CD4-positive, alpha-beta memory T cell (primary cell): Measurements from ENCODE around the gene FRMPD4. TPM values are rescaled to one million over a fixed set of nuclear protein-coding genes. Genes with fewer than 3 reads are reported as not detected.

ENCODE experiments used
- CTCF ChIA-PET: fragments of 350-600 bp; sonication (Branson Sonifier 250); formaldehyde crosslinking; loops from one replicate; lab custom pipeline; 2021; ENCODE audit warnings: inconsistent platforms; ENCODE audit not compliant: partially characterized antibody; lab: Charles Lee
- POLR2A ChIA-PET: fragments of 350-600 bp; sonication (Branson Sonifier 250); formaldehyde crosslinking; loops from one replicate; lab custom pipeline; 2021; ENCODE audit not compliant: partially characterized antibody; lab: Charles Lee
- DNase-seq, 5 donors: peaks; one replicate each; pipeline versions ENCODE4 v3.0.0 to v3.0.0-alpha.2; 2020 to 2022; ENCODE audit warnings: mixed read lengths in 1 of 5
- H3K27ac ChIP-seq: one replicate; pipeline ENCODE4 v1.7.0; 2013; ENCODE audit warnings: low read depth, low read length
- H3K27me3 ChIP-seq: 2 replicates; pipeline ENCODE4 v1.7.0; 2013; ENCODE audit warnings: mild to moderate bottlenecking, low read length, moderate library complexity; ENCODE audit not compliant: insufficient read depth
- H3K36me3 ChIP-seq: 2 replicates; pipeline ENCODE4 v1.7.0; 2013; ENCODE audit warnings: mild to moderate bottlenecking, low read length, moderate library complexity; ENCODE audit not compliant: insufficient read depth
- H3K4me1 ChIP-seq: 2 replicates; pipeline ENCODE4 v1.7.0; 2013; ENCODE audit warnings: mild to moderate bottlenecking, low read length, moderate library complexity; ENCODE audit not compliant: insufficient read depth
- H3K4me3 ChIP-seq, 2 donors: one replicate each; pipeline ENCODE4 v1.7.0; 2013; ENCODE audit warnings: low read length in 2 of 2, mild to moderate bottlenecking in 1 of 2
- H3K9me3 ChIP-seq, 2 donors: one replicate each; pipeline ENCODE4 v1.7.0; 2013; ENCODE audit warnings: low read length in 2 of 2, control low read depth in 1 of 2; ENCODE audit not compliant: control insufficient read depth in 1 of 2
- H3K27ac Mint-ChIP-seq, 7 donors: one replicate each; pipeline ENCODE4 v1.8.0; 2020 to 2021; ENCODE audit warnings: mixed read lengths in 7 of 7, mild to moderate bottlenecking in 6 of 7, inconsistent platforms in 3 of 7, moderate library complexity in 3 of 7
- H3K27me3 Mint-ChIP-seq, 2 donors: one replicate each; pipeline ENCODE4 v1.8.0; 2020 to 2021; ENCODE audit warnings: mixed read lengths in 2 of 2
- H3K36me3 Mint-ChIP-seq, 2 donors: one replicate each; pipeline ENCODE4 v1.8.0; 2020 to 2021; ENCODE audit warnings: mixed read lengths in 2 of 2, inconsistent platforms in 1 of 2, mild to moderate bottlenecking in 1 of 2
- H3K4me1 Mint-ChIP-seq, 4 donors: one replicate each; pipeline ENCODE4 v1.8.0; 2020 to 2021; ENCODE audit warnings: mixed read lengths in 4 of 4, mild to moderate bottlenecking in 1 of 4
- H3K4me3 Mint-ChIP-seq, 8 donors: one replicate each; pipeline ENCODE4 v1.8.0; 2020 to 2021; ENCODE audit warnings: mixed read lengths in 8 of 8, mild to moderate bottlenecking in 7 of 8, moderate library complexity in 6 of 8, inconsistent platforms in 3 of 8
- H3K9me3 Mint-ChIP-seq, 8 donors: one replicate each; pipeline ENCODE4 v1.8.0; 2020 to 2021; ENCODE audit warnings: mixed read lengths in 8 of 8, mild to moderate bottlenecking in 5 of 8, inconsistent platforms in 3 of 8, moderate library complexity in 1 of 8
- intact Hi-C: fragments of 100-400 bp; cut with micrococcal nuclease; formaldehyde crosslinking; loops from one replicate; pipeline ENCODE4 v1.15.1; 2023
- polyA plus RNA-seq, 2 donors: library from polyadenylated mRNA; unstranded; fragments of 300-500 nt; fragmentation: Illumina TruSeq; gene quantifications; one replicate each; pipeline ENCODE4 v1.2.3, GENCODE V29; 2021
- total RNA-seq, 2 experiments: library from RNA; stranded (reverse); gene quantifications; one replicate each; pipeline ENCODE4 v1.2.3, GENCODE V29; 2021

FRMPD4 gene
- total and polyA plus RNA-seq, 4 experiments from 2014 or later = not detected

GRCh38 chrX:12139934-12140611, 1.8 kb downstream of the FRMPD4 start:
- POLR2A ChIA-PET = no interaction called here
- H3K4me1 Mint-ChIP-seq = peaks cover 0 to 2% (median under 1%) of the 10 kb centered on the region in 4 donors
- Histone ChIP-seq H3K4me3 (no peak overlapping the region), H3K4me1 (no peaks in the 10 kb centered on the region), H3K36me3 (no peaks in the 10 kb centered on the region), H3K27ac (no peak overlapping the region), H3K27me3 (no peaks in the 10 kb centered on the region), H3K9me3 (no peaks in the 10 kb centered on the region)
- no peak overlapping the region for H3K4me3 Mint-ChIP-seq
- CTCF ChIA-PET = no interaction called here
- intact Hi-C loops = no loop called here
- no peak overlapping the region for H3K27ac Mint-ChIP-seq
- peaks cover 0 to 7% (median 2%) of the 10 kb centered on the region in 8 donors for H3K9me3 Mint-ChIP-seq
- no peak for DNase-seq
- no peaks in the 10 kb centered on the region for H3K36me3 Mint-ChIP-seq
- peaks cover 6 to 11% of the 10 kb centered on the region in 2 donors for H3K27me3 Mint-ChIP-seq

GRCh38 chrX:12141511-12141910, 3.2 kb downstream of the FRMPD4 start:
- Mint-ChIP-seq H3K27ac (no peak overlapping the region), H3K9me3 (peaks cover 0 to 7% (median under 1%) of the 10 kb centered on the region in 8 donors), H3K36me3 (no peaks in the 10 kb centered on the region), H3K4me1 (peaks cover 0 to 2% (median under 1%) of the 10 kb centered on the region in 4 donors), H3K4me3 (no peak overlapping the region), H3K27me3 (peaks cover 5% of the 10 kb centered on the region in 2 donors)
- DNase-seq = no peak
- Histone ChIP-seq H3K9me3 (no peaks in the 10 kb centered on the region), H3K4me1 (no peaks in the 10 kb centered on the region), H3K4me3 (no peak overlapping the region), H3K27me3 (no peaks in the 10 kb centered on the region), H3K27ac (no peak overlapping the region), H3K36me3 (no peaks in the 10 kb centered on the region)
- ChIA-PET POLR2A (no interaction called here), CTCF (no interaction called here)
- intact Hi-C loops = no loop called here

- intact Hi-C loops = no loop called here
These were observed 4.4 kb downstream of the FRMPD4 start for GRCh38 chrX:12142661-12143060.

GRCh38 chrX:12145402-12145801, 7.1 kb downstream of the FRMPD4 start:
- no peak overlapping the region for H3K4me3 Mint-ChIP-seq

More at GRCh38 chrX:12142661-12143060, 4.4 kb downstream of the FRMPD4 start:
- H3K27ac Mint-ChIP-seq = no peak overlapping the region
- no peaks in the 10 kb centered on the region for H3K9me3 ChIP-seq
- H3K27me3 ChIP-seq = no peaks in the 10 kb centered on the region
- ChIA-PET POLR2A (no interaction called here), CTCF (no interaction called here)
- DNase-seq = no peak
- no peak overlapping the region for H3K4me3 ChIP-seq
- no peaks in the 10 kb centered on the region for H3K36me3 Mint-ChIP-seq
- H3K27me3 Mint-ChIP-seq = peaks cover 0 to under 1% of the 10 kb centered on the region in 2 donors
- no peak overlapping the region for H3K27ac ChIP-seq
- no peak overlapping the region for H3K4me3 Mint-ChIP-seq
- no peaks in the 10 kb centered on the region for H3K4me1 ChIP-seq
- peaks cover 0 to under 1% (median under 1%) of the 10 kb centered on the region in 4 donors for H3K4me1 Mint-ChIP-seq
- H3K36me3 ChIP-seq = no peaks in the 10 kb centered on the region
- peaks cover 0 to under 1% (median 0%) of the 10 kb centered on the region in 8 donors for H3K9me3 Mint-ChIP-seq

GRCh38 chrX:12149670-12150407, 11.6 kb downstream of the FRMPD4 start:
- no peaks in the 10 kb centered on the region for H3K4me1 ChIP-seq
- no peaks in the 10 kb centered on the region for H3K27me3 Mint-ChIP-seq
- ChIA-PET CTCF (no interaction called here), POLR2A (no interaction called here)
- intact Hi-C loops = no loop called here
- H3K9me3 Mint-ChIP-seq = peaks cover 0 to 2% (median 0%) of the 10 kb centered on the region in 8 donors
- no peaks in the 10 kb centered on the region for H3K27me3 ChIP-seq
- H3K4me3 Mint-ChIP-seq = no peak overlapping the region
- no peaks in the 10 kb centered on the region for H3K36me3 Mint-ChIP-seq
- no peaks in the 10 kb centered on the region for H3K9me3 ChIP-seq
- no peak overlapping the region for H3K4me3 ChIP-seq
- H3K27ac ChIP-seq = no peak overlapping the region
- no peak for DNase-seq
- no peaks in the 10 kb centered on the region for H3K36me3 ChIP-seq
- H3K27ac Mint-ChIP-seq = no peak overlapping the region
- H3K4me1 Mint-ChIP-seq = no peaks in the 10 kb centered on the region

More at GRCh38 chrX:12145402-12145801, 7.1 kb downstream of the FRMPD4 start:
- Histone ChIP-seq H3K27me3 (no peaks in the 10 kb centered on the region), H3K27ac (no peak overlapping the region), H3K4me1 (no peaks in the 10 kb centered on the region), H3K4me3 (no peak overlapping the region), H3K9me3 (no peaks in the 10 kb centered on the region), H3K36me3 (no peaks in the 10 kb centered on the region)
- no peak for DNase-seq
- H3K9me3 Mint-ChIP-seq = no peaks in the 10 kb centered on the region
- no peaks in the 10 kb centered on the region for H3K4me1 Mint-ChIP-seq
- no peaks in the 10 kb centered on the region for H3K36me3 Mint-ChIP-seq
- POLR2A ChIA-PET = no interaction called here
- intact Hi-C loops = no loop called here
- H3K27ac Mint-ChIP-seq = no peak overlapping the region
- no peaks in the 10 kb centered on the region for H3K27me3 Mint-ChIP-seq
- CTCF ChIA-PET = no interaction called here

- H3K27ac Mint-ChIP-seq = no peak overlapping the region
- H3K4me1 Mint-ChIP-seq = no peaks in the 10 kb centered on the region
- ChIA-PET POLR2A (no interaction called here), CTCF (no interaction called here)
- H3K27ac ChIP-seq = no peak overlapping the region
- no peak overlapping the region for H3K4me3 Mint-ChIP-seq
- no peak for DNase-seq
- no peaks in the 10 kb centered on the region for H3K27me3 Mint-ChIP-seq
- no peak overlapping the region for H3K4me3 ChIP-seq
- no peaks in the 10 kb centered on the region for H3K27me3 ChIP-seq
- intact Hi-C loops = no loop called here
- no peaks in the 10 kb centered on the region for H3K36me3 ChIP-seq
- H3K9me3 Mint-ChIP-seq = peaks cover 0 to 2% (median 0%) of the 10 kb centered on the region in 8 donors
- H3K4me1 ChIP-seq = no peaks in the 10 kb centered on the region
- no peaks in the 10 kb centered on the region for H3K9me3 ChIP-seq
- H3K36me3 Mint-ChIP-seq = no peaks in the 10 kb centered on the region
These were observed 15.0 kb downstream of the FRMPD4 start for GRCh38 chrX:12153317-12153716.

GRCh38 chrX:12153741-12154140, 15.5 kb downstream of the FRMPD4 start:
- H3K27me3 ChIP-seq = no peaks in the 10 kb centered on the region
- H3K27ac ChIP-seq = no peak overlapping the region
- ChIA-PET POLR2A (no interaction called here), CTCF (no interaction called here)
- Mint-ChIP-seq H3K4me3 (no peak overlapping the region), H3K9me3 (peaks cover 0 to 2% (median 0%) of the 10 kb centered on the region in 8 donors), H3K27ac (no peak overlapping the region), H3K36me3 (no peaks in the 10 kb centered on the region), H3K27me3 (no peaks in the 10 kb centered on the region), H3K4me1 (no peaks in the 10 kb centered on the region)
- no peaks in the 10 kb centered on the region for H3K4me1 ChIP-seq
- no peak for DNase-seq
- intact Hi-C loops = no loop called here
- H3K4me3 ChIP-seq = no peak overlapping the region
- no peaks in the 10 kb centered on the region for H3K9me3 ChIP-seq
- no peaks in the 10 kb centered on the region for H3K36me3 ChIP-seq
